Stomach (tissue), 4 donors: Measurements from ENCODE around the gene FGF14.

Experiments
- CTCF ChIP-seq, 7 experiments: fragments of 450-650 bp in 4 of 7; fragments of 200-600 bp in 3 of 7; sonication (generic) in 3 of 7; IDR thresholded peaks; one replicate each; pipeline ENCODE4 v1.5.1; 2016 to 2019; ENCODE audit warnings: antibody characterized with exemption in 7 of 7, control low read depth in 2 of 7, mild to moderate bottlenecking in 1 of 7
- EP300 ChIP-seq: sonication (generic); formaldehyde crosslinking; IDR thresholded peaks from one replicate; pipeline ENCODE4 v1.6.1; 2017; ENCODE audit warnings: antibody characterized with exemption
- POLR2A ChIP-seq, 4 donors: fragments of 450-650 bp; IDR thresholded peaks; one replicate each; pipeline ENCODE4 v1.6.1; 2016; ENCODE audit warnings: antibody characterized with exemption in 4 of 4, control low read depth in 2 of 4, mild to moderate bottlenecking in 1 of 4, moderate library complexity in 1 of 4

GRCh38 chr13:102298051-102298450 lies 103.8 kb downstream of the FGF14 start:
- no peak for TF ChIP-seq POLR2A (IDR thresholded peaks at IDR 0.05)
- TF ChIP-seq CTCF (IDR thresholded peaks at IDR 0.05) = no peak
- TF ChIP-seq EP300 = no peak
